Effector CD8-positive, alpha-beta T cell (primary cell): ENCODE measurements around the gene TAF1A.
"Not testable (repeated sequence)": the region's sequence is repeated elsewhere in the genome, so short reads cannot be mapped to it uniquely, and the experiment has no call there.

Source experiments
- DNase-seq: peaks from one replicate; lab custom pipeline; 2025; lab: John Stamatoyannopoulos, UW
- total RNA-seq, 4 experiments: gene quantifications; one replicate each; lab custom pipeline; 2026; lab: John Stamatoyannopoulos, UW

TAF1A gene
- 10.5 to 22.2 (median 12.5) reads per million in 4 experiments for total RNA-seq

DNA sequence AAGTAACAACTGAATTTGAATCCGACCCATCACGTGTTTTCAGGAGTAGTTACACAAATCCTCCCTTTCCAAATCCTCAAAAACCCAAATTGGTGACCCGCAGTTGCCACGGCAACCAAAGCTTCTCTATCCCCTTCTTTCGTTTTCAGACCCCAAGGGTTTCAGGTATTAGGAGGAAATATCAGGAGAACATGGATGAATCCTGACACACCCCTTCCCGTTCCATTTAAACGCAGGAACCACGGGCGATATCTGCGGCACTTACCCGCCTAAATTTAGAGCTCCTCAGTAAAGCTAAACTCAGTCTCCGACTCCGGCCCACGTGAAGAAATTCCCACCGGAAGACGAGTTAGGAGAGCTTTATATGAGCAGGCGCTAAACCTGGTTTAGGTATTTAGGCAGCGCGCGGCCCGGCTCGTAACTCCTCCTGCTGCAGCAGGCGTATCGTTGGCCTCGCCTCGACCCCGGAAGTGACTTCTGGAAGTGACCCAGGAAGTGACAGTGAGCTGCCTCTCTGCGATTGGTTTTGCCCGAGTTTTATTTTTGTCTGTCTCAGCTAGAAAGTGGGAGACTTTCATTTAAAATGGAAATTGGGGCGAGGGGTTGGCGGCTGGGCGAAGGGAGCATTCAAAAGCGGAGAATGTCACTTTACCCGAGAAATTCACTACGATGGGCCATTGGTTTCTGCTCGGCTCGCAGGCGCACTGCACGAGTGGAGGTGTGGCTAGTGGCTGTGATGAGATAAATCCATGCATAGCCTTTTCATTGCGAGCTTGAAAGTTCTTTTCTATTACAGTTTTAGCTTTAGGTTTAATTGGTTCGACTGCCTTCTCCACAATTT is at the start of gene TAF1A:
TSS of gene TAF1A (minus strand) at position 472 of the 841 bp plus-strand sequence.
- peak; percentile 74 for DNase-seq

DNA sequence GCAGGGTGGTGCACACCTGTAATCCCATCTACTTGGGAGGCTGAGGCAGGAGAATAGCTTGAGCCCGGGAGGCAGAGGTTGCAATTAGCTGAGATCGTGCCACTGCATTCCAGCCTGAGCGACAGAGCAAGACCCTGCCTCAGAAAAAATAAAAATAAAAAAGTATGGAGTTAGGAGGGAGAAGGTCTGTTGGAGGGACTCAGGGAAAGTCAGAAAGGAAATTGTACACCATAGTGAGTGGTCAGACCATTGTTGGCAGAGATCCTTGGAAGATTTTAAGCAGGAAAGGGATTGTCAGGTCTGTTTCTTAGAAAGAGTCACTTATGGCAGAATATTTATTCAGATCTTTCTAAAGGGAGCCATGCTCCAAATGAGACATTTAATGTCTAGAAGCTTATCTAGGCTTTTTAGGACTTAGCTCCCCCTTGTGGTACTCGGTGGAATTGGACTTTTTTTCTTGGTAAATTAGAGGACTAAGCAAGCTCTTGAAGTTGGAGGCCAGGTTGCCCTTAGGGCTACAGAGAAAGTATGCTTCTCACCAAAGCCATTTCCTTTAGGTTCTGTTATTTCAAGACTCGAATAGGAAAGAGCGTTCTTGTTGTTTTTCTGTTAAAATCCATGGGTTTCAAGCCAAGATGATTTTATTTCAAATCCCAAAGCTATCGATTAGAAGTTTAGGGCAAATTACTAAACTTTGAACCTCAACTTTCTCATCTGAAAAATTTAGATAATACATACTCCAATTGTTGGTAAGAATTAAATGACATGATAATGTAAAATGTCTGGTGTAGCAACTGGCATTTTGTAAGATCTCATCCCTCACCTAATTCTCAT is 44.7 kb upstream of the TAF1A start:
- DNase-seq = peak; percentile 50

DNA sequence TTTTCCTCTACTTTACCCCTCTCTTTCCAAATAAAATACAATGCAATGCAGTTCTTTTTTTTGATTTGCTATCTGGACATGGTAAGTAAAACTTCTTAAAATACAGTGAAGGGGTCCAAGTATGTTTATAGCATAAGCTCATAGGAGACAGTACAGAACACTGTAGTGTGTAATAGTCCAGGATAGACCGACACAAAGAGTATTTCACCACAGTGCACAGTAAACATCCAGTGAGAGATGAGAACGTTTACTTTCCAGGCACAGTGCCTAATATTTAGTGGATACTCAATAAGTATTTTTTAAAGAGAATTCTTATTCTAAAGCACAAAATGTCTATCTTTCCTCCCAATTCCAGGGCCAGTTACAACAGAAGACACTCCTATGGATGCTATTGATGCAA is 43.0 kb upstream of the TAF1A start:
- no peak for DNase-seq

DNA sequence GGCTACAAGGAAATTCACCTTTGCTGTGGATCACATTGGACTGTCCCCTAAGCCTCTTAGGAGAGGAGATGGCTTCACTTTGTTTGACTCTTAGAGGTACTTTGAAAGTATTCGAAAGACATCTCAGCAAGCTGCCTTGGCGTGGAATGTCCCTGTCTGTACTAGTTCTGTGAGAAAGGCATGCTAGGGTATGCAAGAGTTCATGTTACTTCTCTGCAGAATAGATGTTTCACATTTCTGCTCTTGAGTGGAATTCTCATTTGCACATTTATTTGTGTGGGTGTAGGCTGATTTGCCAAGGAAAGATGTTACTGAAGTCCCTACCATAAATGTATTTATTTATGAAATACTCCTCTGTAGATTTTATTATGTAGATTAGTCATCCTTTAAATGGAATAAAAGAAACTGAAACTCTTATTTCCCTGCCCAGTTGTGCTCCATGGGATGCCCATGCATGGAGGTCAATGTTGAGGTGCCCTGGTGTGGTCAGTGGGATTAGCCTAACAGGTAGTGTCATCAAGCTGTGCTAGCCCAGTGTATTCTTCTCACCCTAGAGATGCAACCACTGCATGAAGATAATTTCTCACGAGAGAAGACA is 42.0 kb upstream of the TAF1A start:
- DNase-seq = no peak

DNA sequence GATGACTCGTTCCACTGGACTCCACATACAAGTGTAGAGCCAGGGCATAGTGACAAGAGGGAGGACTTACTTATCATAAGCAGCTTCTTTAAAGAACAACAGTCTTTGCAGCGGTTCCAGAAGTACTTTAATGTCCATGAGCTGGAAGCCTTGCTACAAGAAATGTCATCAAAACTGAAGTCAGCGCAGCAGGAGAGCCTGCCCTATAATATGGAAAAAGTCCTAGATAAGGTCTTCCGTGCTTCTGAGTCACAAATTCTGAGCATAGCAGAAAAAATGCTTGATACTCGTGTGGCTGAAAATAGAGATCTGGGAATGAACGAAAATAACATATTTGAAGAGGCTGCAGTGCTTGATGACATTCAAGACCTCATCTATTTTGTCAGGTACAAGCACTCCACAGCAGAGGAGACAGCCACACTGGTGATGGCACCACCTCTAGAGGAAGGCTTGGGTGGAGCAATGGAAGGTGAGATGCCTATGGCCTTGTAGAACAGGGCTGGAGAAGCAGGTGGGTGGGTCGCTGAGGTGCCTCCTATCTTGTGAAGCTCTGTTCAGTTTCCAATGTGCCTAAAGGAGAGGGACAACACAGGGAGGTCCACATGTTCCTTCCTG is 40.3 kb upstream of the TAF1A start:
- DNase-seq = no peak

DNA sequence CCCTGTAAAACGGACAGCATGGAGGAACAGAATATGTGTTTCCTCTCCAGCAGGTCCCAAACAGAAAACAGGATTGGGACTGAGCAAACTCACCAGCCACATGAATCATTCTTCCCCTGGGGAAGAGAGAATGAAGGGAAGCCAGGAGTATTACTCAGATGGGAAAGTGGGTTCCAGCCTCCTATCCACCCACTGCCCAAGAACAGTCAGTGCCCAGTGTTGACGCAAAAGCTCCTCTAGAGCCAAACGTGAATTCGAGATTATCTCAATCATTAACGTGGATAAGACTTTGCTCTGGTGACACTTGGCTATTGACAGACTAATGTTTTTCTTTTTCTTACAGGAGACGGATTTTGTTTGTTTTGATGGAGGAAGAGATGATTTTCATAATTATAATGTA is 37.5 kb upstream of the TAF1A start:
- DNase-seq = no peak

DNA sequence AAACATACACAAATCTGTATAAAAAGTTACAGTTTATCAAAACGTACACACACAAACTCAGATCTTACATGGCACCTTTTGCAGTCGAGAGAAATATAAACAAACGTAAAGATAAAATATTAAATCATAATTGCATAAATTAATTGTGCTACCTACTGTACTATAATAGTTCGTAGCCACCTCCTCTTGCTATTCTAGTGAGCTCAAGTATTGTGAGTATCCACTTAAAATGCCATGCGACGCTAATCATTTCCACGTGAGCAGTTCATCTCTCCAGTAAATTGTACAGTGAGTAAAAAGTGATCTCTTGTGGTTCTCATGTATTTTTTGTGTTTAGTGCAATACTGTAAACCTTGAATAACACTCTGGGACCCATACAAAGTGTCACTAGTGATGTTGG is 34.5 kb upstream of the TAF1A start:
- no peak for DNase-seq

DNA sequence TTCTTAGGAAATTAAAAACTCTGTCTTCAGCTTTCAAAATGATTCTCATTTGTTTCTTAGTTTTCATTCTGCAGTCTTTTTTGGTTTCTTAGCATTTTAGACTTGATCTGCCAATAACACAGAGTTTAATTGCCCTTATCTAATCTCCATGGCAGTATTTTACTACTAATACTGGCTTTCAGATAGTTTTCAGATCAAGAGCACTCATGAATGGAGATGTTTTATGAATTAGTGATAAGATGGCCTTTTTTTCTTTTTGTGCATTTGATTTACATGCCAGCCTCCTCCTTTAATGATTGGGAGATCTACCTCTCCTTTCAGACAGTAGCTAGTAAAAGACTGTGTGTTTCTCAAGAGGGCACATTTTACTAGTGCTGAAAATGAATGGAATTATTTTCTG is 33.7 kb upstream of the TAF1A start:
- no peak for DNase-seq

DNA sequence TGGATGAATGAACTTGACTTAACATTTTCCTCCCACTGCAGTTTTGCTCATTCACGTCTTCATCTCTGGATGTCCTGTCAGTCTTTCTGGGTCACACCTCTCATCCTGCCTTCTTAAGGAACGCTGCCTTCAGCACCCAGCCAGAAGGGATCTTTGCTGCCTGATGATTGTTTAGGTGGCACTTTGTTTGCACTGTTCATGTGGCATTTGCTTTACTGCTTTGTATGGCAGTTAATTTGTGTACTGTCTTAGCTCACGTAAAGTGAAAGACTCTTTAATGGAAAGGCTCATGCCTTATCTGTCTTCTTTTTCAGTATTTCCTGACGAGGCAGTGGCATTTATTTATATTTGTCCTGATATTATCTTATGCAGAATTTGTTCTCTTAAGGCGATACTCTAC is 33.0 kb upstream of the TAF1A start:
- no peak for DNase-seq

DNA sequence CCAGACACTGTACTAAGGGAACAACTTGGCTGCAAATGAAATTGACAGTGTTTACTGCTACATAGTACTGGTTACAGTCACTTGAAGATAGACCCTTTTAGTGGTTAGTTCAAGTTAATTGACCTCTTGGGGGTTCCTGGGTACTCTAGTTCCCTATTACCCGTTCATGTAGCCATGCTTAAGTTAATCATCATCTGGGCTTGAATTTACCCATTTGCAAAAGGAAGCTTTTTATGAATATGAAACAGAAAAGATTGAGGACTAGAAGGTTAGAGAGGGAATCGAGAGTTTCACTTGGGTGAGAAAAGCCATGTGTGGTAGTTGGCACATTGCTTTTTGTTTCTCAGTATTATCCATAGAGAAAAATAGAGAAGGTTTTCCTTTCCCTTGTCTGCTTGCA is 30.8 kb upstream of the TAF1A start:
- DNase-seq = no peak

DNA sequence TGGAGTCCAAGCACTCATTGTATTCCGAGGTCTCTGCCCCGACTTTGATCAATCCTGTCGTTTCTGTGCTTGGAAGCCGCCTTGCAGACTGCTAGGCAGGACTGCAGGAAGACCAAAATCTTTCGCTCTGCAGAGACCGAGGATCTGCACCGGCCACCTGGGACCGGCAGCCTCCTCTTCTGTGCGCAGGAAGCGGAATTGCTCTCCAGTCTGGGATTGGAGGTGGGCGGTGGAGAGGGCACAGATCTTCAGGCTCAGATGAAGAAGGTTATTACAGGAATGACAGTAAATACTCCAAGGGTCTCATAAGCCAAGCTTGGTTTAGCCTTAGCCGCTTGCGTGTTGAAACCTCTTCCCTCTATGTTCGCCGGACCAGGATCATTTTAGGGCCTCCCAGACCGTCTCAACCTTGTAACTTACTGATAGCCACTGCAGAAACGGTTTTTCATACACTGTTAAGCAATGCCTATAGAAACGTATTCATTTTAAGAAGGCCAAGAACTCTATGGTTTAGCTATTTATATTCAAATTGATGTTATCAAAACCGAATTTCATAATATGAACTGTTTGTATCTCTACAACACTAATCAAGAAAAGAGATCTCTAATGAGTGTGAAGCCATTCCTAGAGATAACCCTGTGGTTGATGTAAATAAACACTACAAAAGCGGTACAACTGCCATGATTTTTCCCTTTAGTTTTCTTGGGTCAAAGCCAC is 29.3 kb upstream of the TAF1A start:
- no peak for DNase-seq

DNA sequence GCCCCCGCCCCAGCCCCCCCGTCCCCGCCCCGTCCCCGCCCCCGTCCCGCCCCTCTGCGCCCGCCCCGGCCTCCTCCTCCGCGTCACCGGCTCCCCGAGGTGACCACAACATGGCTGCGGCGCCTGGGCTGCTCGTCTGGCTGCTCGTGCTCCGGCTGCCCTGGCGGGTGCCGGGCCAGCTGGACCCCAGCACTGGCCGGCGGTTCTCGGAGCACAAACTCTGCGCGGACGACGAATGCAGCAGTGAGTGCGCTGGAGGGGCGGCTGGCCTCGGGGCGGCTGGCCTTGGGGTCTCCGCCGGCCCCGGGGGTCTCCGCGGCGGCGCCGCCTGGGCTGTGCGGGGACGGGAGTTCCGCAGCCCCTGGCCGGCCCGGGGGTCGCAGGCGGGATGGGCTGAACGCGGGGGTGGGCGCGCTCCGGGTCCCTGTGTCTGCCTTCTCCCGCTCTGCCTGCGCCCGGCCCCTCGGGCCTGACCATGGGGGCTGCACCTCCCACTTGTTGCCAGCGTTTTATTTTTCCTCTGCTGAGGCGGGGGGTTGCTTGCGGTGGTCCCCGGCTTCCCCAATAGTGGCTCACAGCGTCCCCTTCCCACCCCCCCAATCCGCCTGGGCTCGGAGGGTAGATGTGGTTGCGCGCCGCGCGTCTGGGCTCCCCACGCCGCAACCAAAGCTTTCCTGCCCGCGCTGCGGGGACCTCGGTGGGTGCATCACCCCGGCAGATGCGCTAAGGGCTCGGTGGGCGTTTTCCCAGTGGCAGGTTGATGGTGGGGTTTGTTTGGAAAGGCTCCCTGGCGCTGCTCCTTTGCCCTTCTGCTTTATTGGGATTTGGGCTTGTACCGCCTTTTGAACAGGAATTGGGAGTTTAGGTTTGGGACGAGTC is 28.5 kb upstream of the TAF1A start, which contains the start of gene MIA3:
TSS of gene MIA3 (plus strand) at position 97 of the 879 bp plus-strand sequence. CDS start at position 111, 14 bp downstream.
- peak; percentile 81 for DNase-seq

DNA sequence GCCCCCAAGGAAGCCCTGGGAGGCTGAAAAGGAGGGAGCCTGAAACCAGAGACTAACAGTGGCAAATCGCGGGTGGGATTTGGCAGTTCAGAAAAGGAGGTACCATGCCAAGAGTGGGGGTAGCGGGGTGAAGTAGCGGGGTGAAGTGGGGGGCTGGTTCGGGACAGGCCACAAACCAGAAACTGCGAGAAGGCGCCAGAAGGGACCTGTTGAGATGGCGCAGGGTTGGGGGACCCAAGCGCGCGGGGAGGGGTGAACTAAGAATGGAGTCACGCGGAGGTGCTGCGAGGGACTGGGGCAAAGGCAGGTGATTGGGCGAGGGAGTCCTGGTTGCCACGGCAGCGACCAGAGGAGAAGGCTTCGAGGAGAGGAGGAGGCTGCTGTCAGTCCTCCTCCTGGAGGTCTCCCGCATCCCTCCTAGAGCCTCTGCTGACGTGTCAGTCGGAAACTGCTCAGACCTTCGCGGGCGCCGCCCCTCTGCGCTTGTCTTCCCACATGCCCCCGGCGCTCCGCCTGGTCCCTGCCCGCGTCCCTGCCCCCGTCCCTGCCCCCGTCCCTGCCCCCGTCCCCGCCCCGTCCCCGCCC is 27.7 kb upstream of the TAF1A start:
- peak; percentile 89 for DNase-seq

DNA sequence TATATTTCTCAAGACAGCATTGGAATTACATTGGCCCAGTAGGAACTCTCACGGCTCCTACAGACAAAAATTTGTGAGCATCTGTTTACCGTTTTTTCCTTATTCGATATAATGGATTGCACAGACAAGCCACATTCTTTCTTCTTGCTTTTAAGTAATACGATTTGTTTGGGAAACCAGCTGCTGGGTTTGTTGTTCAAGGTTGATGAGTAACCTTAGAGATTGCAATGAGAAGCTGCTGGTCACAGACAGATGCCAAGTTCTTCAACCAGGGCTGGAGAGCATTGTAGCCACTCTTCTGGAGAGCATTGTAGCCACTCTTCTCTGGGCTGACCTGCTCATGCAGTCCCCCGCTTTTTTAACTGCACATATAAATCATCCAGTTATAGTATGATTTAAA is 26.8 kb upstream of the TAF1A start:
- no peak for DNase-seq

DNA sequence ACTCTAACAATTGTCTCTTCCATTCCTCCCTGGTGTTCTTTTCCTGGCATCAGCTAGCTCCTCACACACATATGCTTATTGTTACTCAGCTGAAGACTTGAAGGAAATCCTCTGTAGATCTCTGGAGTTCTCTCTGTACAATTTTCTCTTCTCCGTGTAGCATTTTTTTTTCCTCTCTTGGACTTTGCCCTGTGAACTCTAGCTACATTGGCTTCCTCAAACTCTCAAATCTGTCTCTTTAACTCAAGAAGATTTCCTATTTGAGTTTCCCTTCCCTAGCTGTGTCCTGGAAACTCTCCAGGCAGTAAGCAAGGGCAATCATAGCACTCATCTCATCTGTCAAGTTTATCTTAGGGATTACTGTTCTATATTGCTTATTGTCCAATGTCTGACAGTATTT is 23.9 kb upstream of the TAF1A start:
- no peak for DNase-seq

DNA sequence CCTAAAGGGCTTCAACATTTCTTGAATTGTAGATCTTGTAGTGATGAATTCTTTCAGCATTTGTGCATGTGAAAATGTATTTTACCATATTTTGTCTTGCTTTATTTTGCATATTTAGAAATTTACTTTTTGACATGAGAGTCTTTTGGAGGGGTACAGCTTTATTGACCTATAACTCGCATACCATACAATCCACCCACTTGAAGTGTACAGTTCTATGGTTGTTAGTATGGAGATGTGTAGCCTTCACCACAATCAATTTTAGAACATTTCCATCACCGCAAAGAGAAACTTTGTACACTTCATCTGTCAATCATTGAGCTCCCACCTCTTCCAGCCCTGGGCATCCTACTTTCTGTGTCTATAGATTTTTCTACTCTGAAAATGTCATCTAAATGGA is 21.0 kb upstream of the TAF1A start:
- no peak for DNase-seq

DNA sequence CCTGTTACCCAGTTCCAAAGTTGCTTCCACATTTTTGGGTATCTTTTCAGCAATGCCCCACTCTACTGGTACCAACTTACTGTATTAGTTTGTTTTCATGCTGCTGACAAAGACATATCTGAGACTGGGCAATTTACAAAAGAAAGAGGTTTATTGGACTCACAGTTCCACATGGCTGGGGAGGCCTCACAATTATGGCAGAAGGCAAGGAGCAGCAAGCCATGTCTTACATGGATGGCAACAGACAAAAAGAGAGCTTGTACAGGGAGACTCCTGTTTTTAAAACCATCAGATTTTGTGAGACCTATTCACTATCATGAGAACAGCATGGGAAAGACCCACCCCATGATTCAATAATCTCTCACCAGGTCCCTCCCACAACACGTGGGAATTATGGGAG is 19.4 kb upstream of the TAF1A start:
- DNase-seq = not testable (repeated sequence)

DNA sequence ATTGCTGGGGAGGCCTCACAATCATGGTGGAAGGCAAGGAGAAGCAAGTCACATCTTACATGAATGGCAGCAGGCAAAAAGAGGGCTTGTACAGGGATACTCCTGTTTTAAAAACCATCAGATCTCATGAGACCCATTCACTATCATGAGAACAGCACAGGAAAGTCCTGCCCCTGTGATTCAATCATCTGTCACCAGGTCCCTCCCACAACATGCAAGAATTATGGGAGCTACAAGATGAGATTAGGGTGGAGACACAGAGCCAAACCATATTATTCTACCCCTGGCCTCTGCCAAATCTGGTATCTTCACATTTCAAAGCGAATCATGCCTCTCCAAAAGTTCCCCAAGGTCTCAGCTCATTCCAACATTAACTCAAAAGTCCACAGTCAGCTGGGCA is 17.0 kb upstream of the TAF1A start:
- DNase-seq = no peak

DNA sequence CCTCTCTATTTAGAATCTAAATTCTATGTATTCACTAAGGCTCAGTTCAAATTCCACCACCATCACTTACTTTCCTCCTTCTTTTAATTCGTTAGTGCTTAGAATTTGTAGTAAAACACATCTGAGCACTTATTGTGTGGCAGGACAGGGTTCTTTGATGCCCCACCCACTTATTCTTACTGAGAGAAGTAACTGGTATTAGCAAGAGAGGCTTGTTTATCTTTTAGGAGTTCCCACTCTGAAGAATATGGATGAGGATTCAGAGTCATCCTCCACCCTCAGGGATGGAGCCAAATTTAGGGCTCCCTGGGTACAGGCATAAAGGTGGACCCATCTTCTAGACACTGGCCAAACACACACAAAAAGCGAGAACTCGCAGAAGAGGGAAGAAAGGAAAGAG is 11.5 kb upstream of the TAF1A start:
- no peak for DNase-seq

DNA sequence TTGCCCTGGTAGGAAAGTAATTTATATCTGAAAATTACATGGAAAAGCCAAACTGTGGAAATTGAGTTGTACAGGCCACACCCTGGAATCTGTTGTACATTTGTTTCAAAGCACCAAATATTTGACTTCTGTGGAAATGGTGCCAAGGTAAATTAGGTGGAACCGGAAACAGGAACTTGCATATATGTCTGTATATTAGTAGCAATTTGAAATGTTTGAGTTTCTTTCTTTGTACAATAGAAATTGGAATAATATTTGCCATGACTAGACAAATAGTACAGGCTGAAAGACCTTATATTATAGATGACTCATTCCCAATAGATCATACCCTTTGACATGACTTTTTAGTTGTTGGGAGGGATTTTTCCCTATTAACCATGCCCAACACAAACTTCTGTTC is 10.5 kb upstream of the TAF1A start:
- no peak for DNase-seq
